Activated CD8-positive, alpha-beta T cell treated with anti-CD3 and anti-CD28 coated beads, Interleukin-2, amount 10 ng/mL, durations not matched to agents 7 days and 5 days (primary cell): ENCODE data around the gene PHACTR2. TPM values are rescaled to one million over a fixed set of nuclear protein-coding genes. Genes with fewer than 3 reads are reported as not detected.

ENCODE experiments used
- ATAC-seq: fragments of 150-1000 bp; cut with Tn5 transposase; one replicate; pipeline ENCODE4 v1.10.0; 2021; ENCODE audit warnings: moderate library complexity
- CTCF ChIA-PET: fragments of 350-600 bp; sonication (Branson Sonifier 250); formaldehyde crosslinking; loops from one replicate; lab custom pipeline; 2021; ENCODE audit warnings: antibody characterized with exemption; lab: Charles Lee
- POLR2A ChIA-PET: fragments of 350-600 bp; sonication (Branson Sonifier 250); formaldehyde crosslinking; loops from one replicate; lab custom pipeline; 2021; ENCODE audit warnings: antibody characterized with exemption; lab: Charles Lee
- DNase-seq: peaks from one replicate; pipeline ENCODE4 v3.0.0-alpha.2; 2020
- H3K27ac Mint-ChIP-seq: one replicate; pipeline ENCODE4 v1.8.0; 2021; ENCODE audit warnings: mild to moderate bottlenecking, mixed read lengths
- H3K27me3 Mint-ChIP-seq: one replicate; pipeline ENCODE4 v1.8.0; 2021; ENCODE audit warnings: low read depth, mixed read lengths
- H3K36me3 Mint-ChIP-seq: one replicate; pipeline ENCODE4 v1.8.0; 2021; ENCODE audit warnings: low read depth, mixed read lengths
- H3K4me1 Mint-ChIP-seq: one replicate; pipeline ENCODE4 v1.8.0; 2021; ENCODE audit warnings: low read depth, mixed read lengths
- H3K4me3 Mint-ChIP-seq: one replicate; pipeline ENCODE4 v1.8.0; 2021; ENCODE audit warnings: mild to moderate bottlenecking, mixed read lengths
- H3K9me3 Mint-ChIP-seq: one replicate; pipeline ENCODE4 v1.8.0; 2022; ENCODE audit warnings: mixed read lengths; ENCODE audit not compliant: insufficient read depth
- total RNA-seq, 2 experiments: library from RNA; stranded (reverse); gene quantifications; one replicate each; pipeline ENCODE4 v1.2.3, GENCODE V29; 2021

Gene PHACTR2
- total RNA-seq, 2 experiments from 2014 or later: 22.4 to 23.1 TPM

DNA sequence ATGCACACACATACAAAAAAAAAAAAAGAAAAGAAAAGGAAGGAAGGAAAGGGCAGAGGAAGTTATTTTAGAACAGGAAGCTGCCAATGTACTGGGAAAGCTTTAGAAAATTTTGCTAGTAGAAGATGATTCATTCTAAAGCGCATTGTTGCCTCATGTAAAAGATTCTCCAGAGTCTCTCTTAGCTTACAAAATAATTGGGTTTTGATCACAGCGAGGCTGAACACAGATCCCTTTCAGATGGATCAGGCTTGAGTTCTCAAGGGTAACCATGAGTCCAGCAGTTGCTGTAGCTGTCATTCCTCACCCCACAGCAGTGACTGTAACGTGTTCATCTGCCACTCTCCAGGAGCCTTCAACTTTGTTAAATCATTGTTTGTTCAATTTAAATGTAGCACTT lies 81.9 kb downstream of the PHACTR2 start:
- no peak overlapping the region for H3K27ac Mint-ChIP-seq
- no peak overlapping the region for H3K4me3 Mint-ChIP-seq
- ATAC-seq (no peak), DNase-seq (no peak)
- CTCF ChIA-PET: interaction anchor here (0.6 kb wide), 1 partner anchor 27 kb away, joined by 3 read pairs; no protein-coding TSS in a partner anchor
- H3K36me3 Mint-ChIP-seq: peaks cover 12% of the 10 kb centered on the region
- no peaks in the 10 kb centered on the region for H3K27me3 Mint-ChIP-seq
- POLR2A ChIA-PET: no interaction called here
- no peaks in the 10 kb centered on the region for H3K9me3 Mint-ChIP-seq
- H3K4me1 Mint-ChIP-seq: peaks cover 11% of the 10 kb centered on the region

DNA sequence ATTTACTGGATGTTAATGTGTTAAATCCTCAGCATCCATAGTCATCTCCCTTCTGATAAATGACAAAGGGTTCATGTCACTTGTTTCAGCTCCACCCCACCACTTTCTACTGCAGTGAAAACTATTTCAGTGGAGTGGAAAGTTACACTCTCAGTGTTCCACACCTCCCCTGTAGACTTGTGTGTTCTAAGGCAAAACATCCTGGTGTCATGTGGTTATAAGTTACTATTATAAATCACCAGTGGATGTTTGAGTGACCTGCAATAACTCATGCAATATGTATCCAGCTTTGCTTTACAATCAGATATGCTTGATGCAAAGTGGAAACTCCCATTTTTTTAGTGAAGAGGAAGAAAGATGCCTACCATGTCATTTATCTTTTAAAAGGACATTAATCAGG lies 83.3 kb downstream of the PHACTR2 start:
- DNase-seq (no peak), ATAC-seq (no peak)
- ChIA-PET POLR2A (no interaction called here), CTCF (no interaction called here)
- no peak overlapping the region for H3K4me3 Mint-ChIP-seq
- no peaks in the 10 kb centered on the region for H3K27me3 Mint-ChIP-seq
- no peaks in the 10 kb centered on the region for H3K9me3 Mint-ChIP-seq
- H3K4me1 Mint-ChIP-seq: peaks cover 11% of the 10 kb centered on the region
- peaks cover 12% of the 10 kb centered on the region for H3K36me3 Mint-ChIP-seq
- H3K27ac Mint-ChIP-seq: no peak overlapping the region

DNA sequence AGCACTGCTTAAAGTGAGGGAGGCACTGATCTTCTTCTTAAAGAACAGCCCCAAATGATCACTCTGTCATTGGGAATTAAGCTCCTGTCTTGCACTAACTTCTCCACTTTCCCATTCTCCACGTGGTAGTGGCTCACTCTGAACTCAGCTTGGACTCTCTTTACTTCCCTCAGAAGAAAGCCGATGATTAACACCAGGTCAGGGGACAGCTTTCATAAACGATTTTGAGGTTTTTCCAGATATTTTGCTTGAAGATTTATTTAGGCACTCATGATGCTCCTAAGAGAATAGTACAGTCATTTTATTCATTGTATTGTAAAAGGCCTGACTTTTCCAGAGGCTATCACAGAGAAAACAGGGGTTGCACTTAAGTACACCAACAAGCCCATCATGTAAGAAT lies 84.4 kb downstream of the PHACTR2 start:
- DNase-seq (no peak), ATAC-seq (no peak)
- ChIA-PET CTCF (no interaction called here), POLR2A (no interaction called here)
- no peaks in the 10 kb centered on the region for H3K9me3 Mint-ChIP-seq
- no peaks in the 10 kb centered on the region for H3K27me3 Mint-ChIP-seq
- H3K4me3 Mint-ChIP-seq: no peak overlapping the region
- H3K4me1 Mint-ChIP-seq: peaks cover 11% of the 10 kb centered on the region
- H3K36me3 Mint-ChIP-seq: peaks cover 13% of the 10 kb centered on the region
- no peak overlapping the region for H3K27ac Mint-ChIP-seq

DNA sequence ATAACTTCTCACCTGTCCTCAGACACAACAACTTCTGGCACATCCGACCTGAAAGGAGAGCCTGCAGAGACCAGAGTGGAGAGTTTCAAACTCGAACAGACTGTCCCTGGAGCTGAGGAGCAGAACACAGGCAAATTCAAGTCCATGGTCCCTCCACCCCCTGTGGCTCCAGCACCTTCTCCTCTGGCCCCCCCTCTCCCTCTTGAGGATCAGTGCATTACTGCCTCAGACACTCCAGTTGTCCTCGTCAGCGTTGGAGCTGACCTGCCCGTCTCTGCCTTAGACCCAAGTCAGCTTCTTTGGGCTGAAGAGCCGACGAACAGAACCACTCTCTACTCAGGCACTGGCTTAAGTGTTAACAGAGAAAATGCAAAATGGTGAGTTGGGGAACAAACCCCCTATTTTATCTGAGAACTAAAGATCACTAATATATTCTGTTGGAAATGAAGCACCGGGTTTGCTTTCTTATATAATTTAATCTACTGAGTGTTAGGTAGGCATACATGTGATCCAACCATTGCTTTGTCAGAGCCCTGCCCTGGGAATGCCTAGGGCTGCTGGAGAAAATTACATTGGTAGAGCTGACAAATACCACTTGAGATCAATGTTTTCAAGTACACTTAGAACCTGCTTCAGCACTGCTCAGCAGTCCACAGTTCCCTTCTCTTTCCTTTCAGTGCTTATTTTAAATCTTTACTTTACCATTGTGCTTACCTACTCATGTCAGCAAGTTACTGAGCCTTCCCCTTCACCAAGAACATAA lies 87.8 kb downstream of the PHACTR2 start:
- H3K27me3 Mint-ChIP-seq: no peaks in the 10 kb centered on the region
- H3K36me3 Mint-ChIP-seq: peaks cover 14% of the 10 kb centered on the region
- DNase-seq (no peak), ATAC-seq (no peak)
- CTCF ChIA-PET: no interaction called here
- H3K4me3 Mint-ChIP-seq: no peak overlapping the region
- H3K27ac Mint-ChIP-seq: no peak overlapping the region
- H3K4me1 Mint-ChIP-seq: no peaks in the 10 kb centered on the region
- H3K9me3 Mint-ChIP-seq: no peaks in the 10 kb centered on the region
- POLR2A ChIA-PET: no interaction called here

DNA sequence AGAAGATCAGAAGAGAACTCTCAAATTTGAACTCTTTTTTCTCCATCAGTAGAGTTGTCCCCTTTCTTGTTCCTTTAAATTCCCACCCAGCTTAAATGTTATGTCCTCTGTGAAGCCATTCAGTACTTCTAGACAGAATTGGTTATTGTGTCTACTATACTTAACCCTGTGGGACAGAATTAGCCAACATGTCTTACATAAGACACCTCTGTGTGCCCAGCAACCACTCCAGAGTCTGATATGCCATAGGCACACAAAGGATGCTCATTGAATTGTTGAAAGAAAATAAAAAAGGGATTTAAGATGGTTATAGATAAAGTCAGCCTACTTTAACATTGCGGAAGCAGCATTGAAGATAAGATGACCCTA lies 88.4 kb downstream of the PHACTR2 start:
- CTCF ChIA-PET: no interaction called here
- ATAC-seq (no peak), DNase-seq (no peak)
- H3K4me3 Mint-ChIP-seq: no peak overlapping the region
- POLR2A ChIA-PET: no interaction called here
- no peaks in the 10 kb centered on the region for H3K4me1 Mint-ChIP-seq
- no peaks in the 10 kb centered on the region for H3K27me3 Mint-ChIP-seq
- H3K27ac Mint-ChIP-seq: no peak overlapping the region
- H3K9me3 Mint-ChIP-seq: no peaks in the 10 kb centered on the region
- peaks cover 12% of the 10 kb centered on the region for H3K36me3 Mint-ChIP-seq

DNA sequence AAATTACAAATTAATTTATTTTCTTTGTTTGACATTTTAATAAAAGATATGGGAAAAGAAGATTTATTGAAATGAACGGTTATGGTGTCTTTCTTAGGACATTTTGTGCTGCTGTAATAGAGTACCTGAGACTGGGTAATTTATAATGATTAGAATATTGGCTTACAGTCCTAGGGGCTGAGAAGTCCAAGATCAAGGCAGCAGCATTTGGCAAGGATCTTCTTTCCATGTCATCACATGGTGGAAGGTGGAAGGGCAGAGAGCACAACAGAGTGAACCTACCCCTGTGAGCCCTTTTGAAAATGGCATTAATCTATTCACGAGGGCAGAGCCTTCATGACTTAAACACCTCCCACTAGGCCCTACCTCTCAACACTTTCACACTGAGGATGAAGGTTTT lies 89.7 kb downstream of the PHACTR2 start:
- no peak overlapping the region for H3K4me3 Mint-ChIP-seq
- no peak overlapping the region for H3K27ac Mint-ChIP-seq
- POLR2A ChIA-PET: no interaction called here
- CTCF ChIA-PET: no interaction called here
- DNase-seq: no peak
- peaks cover 11% of the 10 kb centered on the region for H3K36me3 Mint-ChIP-seq
- no peaks in the 10 kb centered on the region for H3K4me1 Mint-ChIP-seq
- no peaks in the 10 kb centered on the region for H3K9me3 Mint-ChIP-seq
- H3K27me3 Mint-ChIP-seq: no peaks in the 10 kb centered on the region
- ATAC-seq: no peak

DNA sequence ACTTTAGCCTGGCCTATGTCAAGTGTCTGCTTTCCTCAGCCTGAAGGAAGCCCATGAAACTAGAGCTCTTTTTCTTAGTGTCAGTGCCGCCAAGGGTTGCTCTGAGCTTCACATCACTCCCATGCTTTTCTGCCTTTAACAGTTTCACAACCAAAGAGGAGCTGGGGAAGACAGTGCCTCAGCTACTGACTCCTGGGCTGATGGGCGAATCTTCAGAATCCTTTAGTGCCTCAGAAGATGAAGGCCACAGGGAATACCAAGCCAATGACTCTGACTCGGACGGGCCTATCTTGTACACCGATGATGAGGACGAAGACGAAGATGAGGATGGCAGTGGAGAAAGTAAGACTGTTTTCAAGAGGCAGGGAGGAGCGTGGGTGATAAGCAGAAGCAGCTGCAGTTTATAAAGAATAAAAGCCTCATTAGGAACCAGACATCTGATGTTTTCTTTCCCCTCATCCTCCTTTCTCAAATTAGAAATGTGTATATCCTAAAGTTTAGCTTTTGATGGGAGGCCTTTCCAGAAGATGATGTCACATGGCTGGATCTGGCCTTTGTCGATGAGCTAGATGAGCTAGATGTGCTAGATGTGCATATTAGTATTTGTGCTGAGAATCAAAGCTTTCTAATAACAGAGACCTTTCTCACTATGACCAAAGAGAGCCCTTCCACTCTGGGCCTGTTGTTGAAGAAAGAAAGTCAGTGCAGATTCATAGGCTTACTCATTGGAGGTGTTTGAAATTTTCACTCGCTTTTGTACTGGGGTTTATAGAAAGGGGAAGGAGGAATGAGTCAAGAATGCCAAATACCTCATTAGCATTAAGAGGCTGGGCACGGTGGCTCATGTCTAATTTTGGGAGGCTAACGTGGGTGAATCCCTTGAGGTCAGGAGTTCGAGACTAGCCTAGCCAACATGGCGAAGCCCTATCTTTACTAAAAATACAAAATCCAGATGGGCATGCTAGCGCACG lies 94.6 kb downstream of the PHACTR2 start:
- POLR2A ChIA-PET: no interaction called here
- no peaks in the 10 kb centered on the region for H3K4me1 Mint-ChIP-seq
- CTCF ChIA-PET: no interaction called here
- ATAC-seq (no peak), DNase-seq (no peak)
- no peak overlapping the region for H3K27ac Mint-ChIP-seq
- no peak overlapping the region for H3K4me3 Mint-ChIP-seq
- peaks cover 11% of the 10 kb centered on the region for H3K36me3 Mint-ChIP-seq
- no peaks in the 10 kb centered on the region for H3K27me3 Mint-ChIP-seq
- H3K9me3 Mint-ChIP-seq: no peaks in the 10 kb centered on the region

DNA sequence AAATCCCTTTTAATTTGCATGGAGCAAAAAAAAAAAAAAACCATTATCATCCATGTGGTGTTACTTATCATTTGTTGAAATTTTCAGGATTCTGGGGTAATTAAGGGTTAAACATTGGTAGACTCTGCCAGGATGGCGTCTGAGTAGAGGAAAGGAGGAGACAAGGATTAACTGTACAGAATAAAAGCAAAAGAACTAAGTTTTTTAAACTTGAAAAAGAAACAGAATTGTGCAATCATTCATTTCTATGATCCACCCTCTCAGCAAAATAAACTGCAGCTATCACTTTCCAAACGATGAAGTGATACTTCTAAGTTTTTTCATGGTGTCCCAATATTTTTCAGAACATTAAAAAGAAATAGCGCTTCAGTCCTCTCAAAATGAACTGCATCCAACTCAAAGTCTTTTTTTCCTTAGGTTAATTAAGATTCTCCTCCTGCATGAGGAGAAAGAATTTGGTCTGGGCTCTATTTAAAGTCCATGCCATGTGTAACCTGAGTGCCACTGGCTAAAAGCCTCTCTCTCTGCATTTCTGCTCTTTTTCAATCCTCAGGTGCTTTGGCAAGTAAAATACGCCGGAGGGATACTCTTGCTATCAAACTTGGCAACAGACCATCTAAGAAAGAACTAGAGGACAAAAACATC lies 95.9 kb downstream of the PHACTR2 start:
- Mint-ChIP-seq H3K27ac (no peak overlapping the region), H3K36me3 (peaks cover 5% of the 10 kb centered on the region), H3K4me1 (no peaks in the 10 kb centered on the region), H3K4me3 (no peak overlapping the region), H3K9me3 (no peaks in the 10 kb centered on the region), H3K27me3 (no peaks in the 10 kb centered on the region)
- POLR2A ChIA-PET: no interaction called here
- CTCF ChIA-PET: no interaction called here
- no peak for ATAC-seq
- DNase-seq: no peak

DNA sequence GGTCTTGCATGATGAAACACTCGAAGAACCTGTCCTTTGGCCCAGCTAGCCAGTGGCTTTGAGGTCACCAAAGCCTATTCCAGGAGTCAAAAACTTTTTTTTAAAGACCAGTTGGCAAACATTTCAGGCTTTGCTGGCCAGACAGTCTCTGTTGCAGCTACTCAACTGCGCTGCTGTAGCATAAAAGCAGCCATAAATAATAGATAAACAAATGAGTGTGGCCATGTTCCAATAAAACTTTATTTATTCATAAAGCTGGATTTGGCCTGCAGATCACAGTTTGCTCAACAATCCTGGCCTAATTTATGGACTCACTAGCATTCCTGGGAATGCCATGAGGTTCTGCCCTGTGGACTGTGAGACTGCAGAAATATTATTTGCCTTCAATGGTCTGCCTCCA lies 96.6 kb downstream of the PHACTR2 start:
- ChIA-PET POLR2A (no interaction called here), CTCF (no interaction called here)
- Mint-ChIP-seq H3K27me3 (no peaks in the 10 kb centered on the region), H3K4me1 (no peaks in the 10 kb centered on the region), H3K27ac (no peak overlapping the region), H3K4me3 (no peak overlapping the region), H3K9me3 (no peaks in the 10 kb centered on the region), H3K36me3 (peaks cover 8% of the 10 kb centered on the region)
- no peak for DNase-seq
- ATAC-seq: no peak

DNA sequence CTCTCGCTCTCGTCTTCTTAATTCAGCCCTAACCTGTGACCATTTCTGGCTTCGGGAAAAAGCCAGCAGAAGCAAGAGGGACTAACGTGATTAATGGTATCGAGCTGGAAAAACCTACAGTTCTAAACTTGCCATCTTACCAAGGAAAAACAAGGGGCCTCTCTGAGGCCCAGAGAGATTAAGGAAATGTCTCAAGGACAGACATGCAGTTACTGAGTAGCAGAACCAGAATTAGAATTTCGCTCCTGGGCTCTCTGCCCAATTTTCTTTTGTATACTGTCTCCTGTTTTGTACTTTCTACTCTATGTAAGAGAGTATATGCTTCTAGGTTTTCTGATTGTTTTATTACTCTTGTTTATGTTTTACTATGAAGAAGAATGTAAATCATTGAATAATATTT lies 97.6 kb downstream of the PHACTR2 start:
- Mint-ChIP-seq H3K27me3 (no peaks in the 10 kb centered on the region), H3K27ac (no peak overlapping the region), H3K4me3 (no peak overlapping the region), H3K4me1 (no peaks in the 10 kb centered on the region), H3K36me3 (peaks cover 7% of the 10 kb centered on the region), H3K9me3 (no peaks in the 10 kb centered on the region)
- ATAC-seq (no peak), DNase-seq (no peak)
- POLR2A ChIA-PET: no interaction called here
- CTCF ChIA-PET: no interaction called here

DNA sequence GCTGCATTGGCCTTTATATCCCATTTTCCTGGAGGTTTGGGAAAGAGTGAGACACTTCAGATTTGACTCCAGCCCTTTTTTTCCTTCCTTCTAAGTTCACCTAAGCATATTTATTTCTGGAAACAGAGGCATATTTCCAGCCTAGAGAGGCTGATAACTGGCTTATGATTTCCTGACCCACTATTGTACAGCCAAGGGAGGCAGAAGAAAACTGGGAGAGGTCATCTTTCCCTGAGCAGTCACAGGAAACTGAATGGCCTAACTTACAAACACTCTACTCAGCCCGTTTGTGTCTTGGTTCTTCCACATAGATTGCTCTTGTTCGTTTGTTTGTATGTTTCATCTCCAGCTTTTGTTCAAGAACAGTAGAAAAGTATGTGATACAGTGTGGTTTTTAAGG lies 101.2 kb downstream of the PHACTR2 start:
- Mint-ChIP-seq H3K9me3 (no peaks in the 10 kb centered on the region), H3K27me3 (no peaks in the 10 kb centered on the region), H3K4me3 (no peak overlapping the region), H3K36me3 (peaks cover 12% of the 10 kb centered on the region), H3K27ac (no peak overlapping the region), H3K4me1 (no peaks in the 10 kb centered on the region)
- ChIA-PET CTCF (no interaction called here), POLR2A (no interaction called here)
- no peak for ATAC-seq
- no peak for DNase-seq

DNA sequence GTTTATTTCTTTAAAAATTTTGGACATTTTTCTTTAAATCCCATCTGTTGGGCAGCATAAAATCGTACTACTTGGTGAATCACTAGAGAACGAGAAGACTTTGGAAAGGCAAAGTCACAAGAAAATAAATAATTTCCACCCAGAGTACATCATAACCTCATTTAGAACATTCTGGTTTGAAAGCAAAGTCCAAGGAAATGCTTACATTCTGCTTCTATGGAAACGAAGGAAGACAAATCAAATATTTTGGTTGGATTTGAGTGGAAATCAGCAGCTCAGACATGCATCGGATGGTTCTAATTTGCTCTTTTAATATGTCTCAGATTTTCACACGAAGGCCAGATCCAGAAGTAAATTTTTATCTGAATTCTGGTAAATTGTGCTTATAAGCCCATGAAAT lies 104.7 kb downstream of the PHACTR2 start:
- H3K4me1 Mint-ChIP-seq: no peaks in the 10 kb centered on the region
- POLR2A ChIA-PET: no interaction called here
- peaks cover 37% of the 10 kb centered on the region for H3K36me3 Mint-ChIP-seq

More for the DNA sequence above, 104.7 kb downstream of the PHACTR2 start:
- H3K9me3 Mint-ChIP-seq: peaks cover 6% of the 10 kb centered on the region
- H3K4me3 Mint-ChIP-seq: no peak overlapping the region
- H3K27ac Mint-ChIP-seq: no peak overlapping the region
- CTCF ChIA-PET: no interaction called here
- ATAC-seq (no peak), DNase-seq (no peak)
- no peaks in the 10 kb centered on the region for H3K27me3 Mint-ChIP-seq
